Stomach (tissue), 9 donors: Measurements from ENCODE around the gene DERA. TPM values are rescaled to one million over a fixed set of nuclear protein-coding genes. Genes with fewer than 3 reads are reported as not detected.
"Not testable (repeated sequence)": the region's sequence is repeated elsewhere in the genome, so short reads cannot be mapped to it uniquely, and the experiment has no call there.

Source experiments
- DNase-seq, 2 donors: peaks; one replicate each; pipeline versions ENCODE4 v3.0.0 to v3.0.0-alpha.2; 2013 to 2019
- H3K27ac ChIP-seq, 5 donors: fragments of 200-600 bp in 4 of 5; sonication (generic) in 4 of 5; one replicate each; pipeline ENCODE4 v1.5.1; 2013 to 2019; ENCODE audit warnings: mild to moderate bottlenecking in 1 of 5, moderate library complexity in 1 of 5
- H3K27me3 ChIP-seq, 3 donors: fragments of 200-600 bp; sonication (generic); one replicate each; pipeline ENCODE4 v1.5.1; 2017 to 2019; ENCODE audit warnings: mixed run types in 1 of 3
- H3K36me3 ChIP-seq, 4 donors: fragments of 200-600 bp; sonication (generic); 1 replicate in 3 of 4; 2 replicates in 1 of 4; pipeline ENCODE4 v1.5.1; 2016 to 2019
- H3K4me1 ChIP-seq, 4 donors: fragments of 200-600 bp; sonication (generic); one replicate each; pipeline ENCODE4 v1.5.1; 2016 to 2019
- H3K4me3 ChIP-seq, 4 donors: fragments of 200-600 bp; sonication (generic) in 3 of 4; one replicate each; pipeline ENCODE4 v1.5.1; 2016 to 2019; ENCODE audit warnings: mild to moderate bottlenecking in 1 of 4
- H3K9me3 ChIP-seq, 4 donors: fragments of 200-600 bp; sonication (generic); one replicate each; pipeline ENCODE4 v1.5.1; 2016 to 2019
- EP300 ChIP-seq: sonication (generic); formaldehyde crosslinking; IDR thresholded peaks from one replicate; pipeline ENCODE4 v1.6.1; 2017; ENCODE audit warnings: antibody characterized with exemption
- POLR2A ChIP-seq, 4 donors: fragments of 450-650 bp; IDR thresholded peaks; one replicate each; pipeline ENCODE4 v1.6.1; 2016; ENCODE audit warnings: antibody characterized with exemption in 4 of 4, control low read depth in 2 of 4, mild to moderate bottlenecking in 1 of 4, moderate library complexity in 1 of 4
- POLR2AphosphoS5 ChIP-seq, 3 donors: sonication (generic); formaldehyde crosslinking; IDR thresholded peaks; one replicate each; pipeline ENCODE4 v1.6.1; 2016; ENCODE audit warnings: antibody characterized with exemption in 3 of 3
- WGBS, 5 donors: extraction: QIAGEN DNeasy Blood & Tissue Kit in 3 of 5; methylation state at CpG; one replicate each; pipeline versions ENCODE4 v1.1.5 to v1.1.7; 2013 to 2018; 5-methylcytosine and 5-hydroxymethylcytosine counted together
- intact Hi-C: fragments of 100-400 bp; cut with DNase I; formaldehyde crosslinking; loops from one replicate; pipeline ENCODE4 v1.15.1; 2023; ENCODE audit warnings: low total_unique reads
- polyA plus RNA-seq, 3 donors: library from polyadenylated mRNA; stranded (reverse); fragments of 200-250 nt; gene quantifications; one replicate each; pipeline ENCODE4 v1.2.3, GENCODE V29; 2013
- total RNA-seq, 5 donors: library from RNA; depleted of rRNA; stranded (reverse); fragments of >200 nt; gene quantifications; one replicate each; pipeline versions ENCODE4 v1.1.0 to v1.2.3, GENCODE V29; 2014 to 2016
- TF ChIP-seq, protein P1 (sequence below), 7 experiments: fragments of 450-650 bp in 4 of 7; fragments of 200-600 bp in 3 of 7; sonication (generic) in 3 of 7; IDR thresholded peaks; one replicate each; pipeline ENCODE4 v1.5.1; 2016 to 2019; ENCODE audit warnings: antibody characterized with exemption in 7 of 7, control low read depth in 2 of 7, mild to moderate bottlenecking in 1 of 7
- donor health status: healthy with polysubstance abuse.
- donor health status: Bipolar disorder and iron deficiency.
- donor health status: healthy.

DERA gene
- total and polyA plus RNA-seq, 8 donors = 3.2 to 53.6 (median 23.5) TPM

DNA sequence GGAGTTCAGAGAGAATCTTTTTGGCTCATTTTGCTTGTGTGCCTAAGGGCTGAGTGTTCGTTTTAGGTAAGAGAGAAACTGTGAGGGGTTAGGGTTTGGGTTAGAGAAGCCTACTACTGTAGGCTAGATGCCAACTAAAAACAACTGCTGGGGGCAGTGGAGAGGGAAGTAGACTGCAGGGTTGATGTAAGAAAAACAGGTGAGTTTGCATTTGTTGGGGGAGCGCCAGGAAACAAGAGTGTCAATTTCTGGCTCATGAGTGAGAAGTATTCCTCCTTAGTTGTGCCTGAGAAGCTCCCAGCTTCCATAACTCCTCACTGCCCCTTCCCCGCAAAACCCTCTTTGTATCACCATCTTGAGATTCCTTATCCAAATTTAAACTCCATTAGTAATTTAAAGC is 92.3 kb downstream of the DERA start:
- H3K9me3 ChIP-seq = no peaks in the 10 kb centered on the region
- TF ChIP-seq POLR2A (IDR thresholded peaks at IDR 0.05) = no peak
- peaks cover 0 to 18% (median 8%) of the 10 kb centered on the region in 4 donors for H3K36me3 ChIP-seq
- no peaks in the 10 kb centered on the region for H3K27me3 ChIP-seq
- no peak overlapping the region for H3K27ac ChIP-seq
- peaks cover 0 to 12% (median 8%) of the 10 kb centered on the region in 4 donors for H3K4me1 ChIP-seq
- 77 to 92% (median 81%) methylated on average over 3 of the region's 3 CpGs for WGBS, 5 donors
- H3K4me3 ChIP-seq = no peak overlapping the region
- no peak for DNase-seq
- intact Hi-C loops = no loop called here

DNA sequence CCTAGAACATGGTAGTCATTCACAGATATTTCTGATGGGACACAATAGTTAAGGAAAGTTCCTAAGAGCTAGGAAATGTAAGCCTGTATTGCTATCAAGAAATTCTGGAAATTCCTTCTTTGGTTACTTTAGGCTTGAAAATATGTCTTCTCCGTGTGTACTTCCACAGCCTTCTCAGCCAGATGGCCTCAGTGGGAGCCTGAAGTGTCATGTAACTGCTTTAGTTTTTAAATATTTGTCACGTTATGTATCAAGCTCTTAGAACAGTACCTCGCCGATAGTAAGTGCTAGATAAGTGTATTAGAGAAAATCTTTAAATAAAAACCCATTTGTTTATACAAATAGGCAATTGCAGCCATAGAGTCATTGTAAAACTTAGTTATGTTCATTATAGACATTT is 95.6 kb downstream of the DERA start:
- TF ChIP-seq EP300 (no peak), POLR2AphosphoS5 (IDR thresholded peaks at IDR 0.05) (no peak), POLR2A (IDR thresholded peaks at IDR 0.05) (no peak)
- TF ChIP-seq, protein P1, sequence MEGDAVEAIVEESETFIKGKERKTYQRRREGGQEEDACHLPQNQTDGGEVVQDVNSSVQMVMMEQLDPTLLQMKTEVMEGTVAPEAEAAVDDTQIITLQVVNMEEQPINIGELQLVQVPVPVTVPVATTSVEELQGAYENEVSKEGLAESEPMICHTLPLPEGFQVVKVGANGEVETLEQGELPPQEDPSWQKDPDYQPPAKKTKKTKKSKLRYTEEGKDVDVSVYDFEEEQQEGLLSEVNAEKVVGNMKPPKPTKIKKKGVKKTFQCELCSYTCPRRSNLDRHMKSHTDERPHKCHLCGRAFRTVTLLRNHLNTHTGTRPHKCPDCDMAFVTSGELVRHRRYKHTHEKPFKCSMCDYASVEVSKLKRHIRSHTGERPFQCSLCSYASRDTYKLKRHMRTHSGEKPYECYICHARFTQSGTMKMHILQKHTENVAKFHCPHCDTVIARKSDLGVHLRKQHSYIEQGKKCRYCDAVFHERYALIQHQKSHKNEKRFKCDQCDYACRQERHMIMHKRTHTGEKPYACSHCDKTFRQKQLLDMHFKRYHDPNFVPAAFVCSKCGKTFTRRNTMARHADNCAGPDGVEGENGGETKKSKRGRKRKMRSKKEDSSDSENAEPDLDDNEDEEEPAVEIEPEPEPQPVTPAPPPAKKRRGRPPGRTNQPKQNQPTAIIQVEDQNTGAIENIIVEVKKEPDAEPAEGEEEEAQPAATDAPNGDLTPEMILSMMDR (IDR thresholded peaks at IDR 0.05) = no peak
- Histone ChIP-seq H3K27ac (no peak overlapping the region), H3K9me3 (no peaks in the 10 kb centered on the region), H3K36me3 (peaks cover 0 to 21% (median 8%) of the 10 kb centered on the region in 4 donors), H3K27me3 (no peaks in the 10 kb centered on the region), H3K4me3 (no peak overlapping the region), H3K4me1 (peaks cover 3 to 19% (median 10%) of the 10 kb centered on the region in 4 donors)
- intact Hi-C loops = no loop called here
- no peak for DNase-seq
- WGBS, 5 donors = 92 to 98% (median 96%) methylated on average over 4 of the region's 4 CpGs

DNA sequence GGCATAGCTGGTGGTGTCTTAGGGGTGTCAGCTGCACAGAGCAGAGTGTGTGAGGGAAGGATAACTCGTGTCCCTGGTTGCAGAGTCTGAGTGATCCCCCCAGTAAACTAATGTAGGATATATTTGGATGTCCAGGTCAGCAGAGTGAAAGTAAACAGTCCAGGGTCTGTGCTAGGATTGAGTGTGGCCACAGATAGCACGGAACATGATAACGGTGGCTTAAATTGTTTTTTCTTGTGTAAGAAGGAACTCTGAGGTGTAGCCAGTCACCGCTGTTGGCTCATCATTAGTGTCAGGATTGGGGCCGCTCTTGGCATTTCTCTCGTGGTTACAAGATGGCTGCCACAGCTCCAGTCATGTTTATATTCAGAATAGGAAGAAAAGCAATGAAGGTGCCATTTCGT is 97.3 kb downstream of the DERA start:
- WGBS, 5 donors = 64 to 86% (median 83%) methylated on average over 7 of the region's 7 CpGs
- Histone ChIP-seq H3K27ac (no peak overlapping the region), H3K4me3 (no peak overlapping the region), H3K9me3 (peaks cover 0 to 1% (median 0%) of the 10 kb centered on the region in 4 donors), H3K27me3 (no peaks in the 10 kb centered on the region), H3K4me1 (peaks cover 0 to 19% (median 9%) of the 10 kb centered on the region in 4 donors), H3K36me3 (peaks cover 0 to 24% (median 9%) of the 10 kb centered on the region in 4 donors)
- DNase-seq = no peak
- intact Hi-C loops = no loop called here
- no peak for TF ChIP-seq POLR2A (IDR thresholded peaks at IDR 0.05)
- TF ChIP-seq, protein P1 (IDR thresholded peaks at IDR 0.05) = no peak
- TF ChIP-seq POLR2AphosphoS5 (IDR thresholded peaks at IDR 0.05) = no peak
- no peak for TF ChIP-seq EP300

GRCh38 chr12:16012117-16012516 is 101.0 kb downstream of the DERA start:
- Histone ChIP-seq H3K27ac (peak overlapping the region in 2 of 5 donors; percentile 27 to 37), H3K36me3 (peaks cover 0 to 29% (median 19%) of the 10 kb centered on the region in 4 donors), H3K9me3 (peaks cover 10 to 18% (median 13%) of the 10 kb centered on the region in 4 donors), H3K27me3 (no peaks in the 10 kb centered on the region), H3K4me1 (peaks cover 0 to 17% (median 9%) of the 10 kb centered on the region in 4 donors), H3K4me3 (no peak overlapping the region)
- TF ChIP-seq POLR2A (IDR thresholded peaks at IDR 0.05) = no peak
- peak in 1 of 3 donors; percentile 21 for TF ChIP-seq POLR2AphosphoS5 (IDR thresholded peaks at IDR 0.05)
- TF ChIP-seq EP300 = no peak
- intact Hi-C loops = no loop called here
- DNase-seq = peak; percentile 45 to 82

GRCh38 chr12:16013722-16014121 is 102.6 kb downstream of the DERA start:
- DNase-seq, H3K4me3 ChIP-seq, H3K27ac ChIP-seq, H3K27me3 ChIP-seq, intact Hi-C loops: not testable (repeated sequence)
- H3K36me3 ChIP-seq = peaks cover 0 to 29% (median 19%) of the 10 kb centered on the region in 4 donors
- peaks cover 10 to 18% (median 13%) of the 10 kb centered on the region in 4 donors for H3K9me3 ChIP-seq
- H3K4me1 ChIP-seq = peaks cover 0 to 17% (median 9%) of the 10 kb centered on the region in 4 donors
- WGBS, 5 donors = 89 to 100% (median 97%) methylated on average over 1 of the region's 1 CpG

- H3K4me3 ChIP-seq, H3K27me3 ChIP-seq, intact Hi-C loops, H3K27ac ChIP-seq, DNase-seq: not testable (repeated sequence)
- Histone ChIP-seq H3K9me3 (peaks cover 10 to 18% (median 13%) of the 10 kb centered on the region in 4 donors), H3K4me1 (peaks cover 0 to 17% (median 9%) of the 10 kb centered on the region in 4 donors), H3K36me3 (peaks cover 0 to 32% (median 19%) of the 10 kb centered on the region in 4 donors)
- WGBS, 5 donors = 91 to 100% (median 97%) methylated on average over 5 to 6 of the region's 6 CpGs
Observed at GRCh38 chr12:16014394-16014793, 103.3 kb downstream of the DERA start.
